PC-3 (cell line): ENCODE results near the gene DNTT.

Experiments used
- CTCF ChIP-seq: fragments of 300-600 bp; sonication (generic); conservative IDR thresholded peaks from 2 replicates; pipeline ENCODE4 v1.5.1; 2017; ENCODE audit warnings: antibody characterized with exemption, low read depth, mild to moderate bottlenecking, low read length
- EZH2 ChIP-seq: fragments of 300-600 bp; sonication (generic); IDR thresholded peaks from one replicate; pipeline ENCODE4 v1.6.1; 2017; ENCODE audit warnings: antibody characterized with exemption, mild to moderate bottlenecking, low read length; ENCODE audit not compliant: unreplicated experiment

DNA sequence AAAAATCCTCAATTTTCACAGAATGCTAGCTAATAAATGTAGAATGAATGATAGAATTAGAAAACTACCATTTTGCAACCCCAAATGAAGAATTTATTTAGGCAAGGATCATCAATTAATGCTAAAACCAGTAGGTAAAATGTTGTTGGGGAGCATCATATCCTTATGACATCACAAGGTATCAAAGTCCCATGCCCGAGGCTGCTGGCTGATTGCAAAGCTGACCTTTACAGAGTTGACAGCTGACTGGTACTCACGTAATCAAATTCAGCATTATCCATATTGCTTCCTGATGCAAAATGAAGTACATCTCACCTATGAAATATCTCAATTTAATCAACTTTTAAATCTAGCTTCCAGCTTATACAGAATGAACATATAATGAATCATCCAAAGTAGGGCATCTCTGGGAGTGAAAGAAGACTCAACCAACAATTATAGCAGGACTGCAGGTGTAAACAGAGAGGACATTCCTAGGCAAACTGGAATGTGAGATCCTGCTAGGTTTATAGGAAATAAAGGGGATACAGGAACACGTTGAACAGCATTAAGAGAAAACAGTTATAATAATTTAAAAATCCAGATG, 22.7 kb upstream of the DNTT start:
- TF ChIP-seq CTCF (no peak), EZH2 (no peak)
